HG02759 (cell line): ENCODE measurements around the gene EPAS1.

ENCODE experiments used
- ATAC-seq: cut with Tn5 transposase; IDR thresholded peaks from one replicate; pipeline ENCODE4 v1.9.1; 2021; ENCODE audit warnings: mild to moderate bottlenecking, moderate library complexity; ENCODE audit not compliant: unreplicated experiment

The EPAS1 gene

GRCh38 chr2:46296840-46297545 lies at the start of gene EPAS1:
EPAS1 (plus strand) TSS chr2:46297407; CDS start chr2:46297912, 505 bp downstream.
- peak; percentile 89 for ATAC-seq

DNA sequence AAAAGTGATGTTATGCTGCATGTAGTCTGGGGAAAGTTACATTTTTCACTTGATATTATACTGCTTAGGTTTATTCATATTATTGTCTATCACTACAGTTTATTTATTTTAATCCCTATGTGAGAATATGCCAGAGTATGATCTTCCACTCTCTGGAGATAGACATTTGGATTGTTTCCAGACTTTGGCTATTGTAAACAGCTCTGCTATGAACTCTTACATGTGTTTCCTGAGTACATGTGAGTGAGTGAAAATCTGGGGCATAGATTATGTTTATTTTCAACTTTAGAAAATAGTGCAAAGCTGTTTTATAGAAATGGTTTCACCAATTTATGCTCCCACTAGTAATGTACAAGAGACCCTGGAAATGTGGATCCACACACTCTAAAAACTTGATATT lies 49.0 kb upstream of the EPAS1 start:
- no peak for ATAC-seq

GRCh38 chr2:46249654-46250053 lies 47.6 kb upstream of the EPAS1 start:
- no peak for ATAC-seq

GRCh38 chr2:46252891-46253659 lies 44.1 kb upstream of the EPAS1 start:
- ATAC-seq = no peak

GRCh38 chr2:46254474-46254873 lies 42.7 kb upstream of the EPAS1 start:
- no peak for ATAC-seq

DNA sequence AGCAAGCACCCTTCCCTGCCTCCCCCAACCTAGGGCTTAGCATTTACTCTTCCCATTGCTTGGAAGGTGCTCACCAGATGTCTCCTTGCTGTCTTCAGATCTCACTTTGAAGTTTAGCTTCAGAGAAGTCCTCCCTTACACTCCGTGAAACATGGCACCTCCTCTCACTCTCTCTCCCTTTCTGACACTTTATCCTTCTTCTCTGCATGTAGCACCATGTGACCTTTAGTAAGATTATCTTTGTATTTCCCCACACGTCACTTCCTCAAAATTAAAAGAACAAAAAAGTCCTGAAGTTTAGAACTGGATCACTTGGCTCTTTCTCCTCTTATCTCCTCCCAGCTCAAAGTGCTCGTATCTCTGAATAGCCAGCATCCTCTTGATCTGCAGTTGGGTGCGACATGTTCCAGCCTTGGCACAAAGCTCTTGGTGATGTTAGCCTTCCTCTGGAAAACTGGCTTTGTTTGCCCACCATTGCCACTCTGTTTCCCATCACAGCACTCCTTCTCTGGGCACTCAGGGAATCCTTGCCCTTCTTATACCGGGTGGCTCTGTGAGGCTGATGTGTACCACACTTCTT lies 40.6 kb upstream of the EPAS1 start:
- no peak for ATAC-seq

GRCh38 chr2:46257476-46257875 lies 39.7 kb upstream of the EPAS1 start:
- ATAC-seq = no peak

DNA sequence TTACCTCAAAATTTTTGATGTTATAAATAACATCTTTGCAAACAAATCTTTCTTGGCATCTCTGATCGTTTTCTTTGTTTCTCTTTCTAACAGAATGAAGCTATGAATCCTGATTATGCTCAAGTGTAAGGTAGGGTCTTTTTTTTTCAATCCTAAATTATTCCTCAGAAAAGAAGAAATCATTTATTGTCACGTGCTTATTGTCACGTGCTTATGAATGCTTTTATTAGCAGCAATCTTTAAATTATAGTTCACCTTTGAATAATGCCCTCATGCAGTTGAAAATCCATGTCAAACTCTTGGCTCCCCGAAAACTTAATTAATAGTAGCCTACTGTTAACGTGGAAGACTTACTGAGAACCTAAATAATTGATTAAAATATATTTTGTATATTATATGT lies 39.2 kb upstream of the EPAS1 start:
- ATAC-seq = no peak

- ATAC-seq = no peak
These were observed 38.0 kb upstream of the EPAS1 start for GRCh38 chr2:46258937-46259776.

DNA sequence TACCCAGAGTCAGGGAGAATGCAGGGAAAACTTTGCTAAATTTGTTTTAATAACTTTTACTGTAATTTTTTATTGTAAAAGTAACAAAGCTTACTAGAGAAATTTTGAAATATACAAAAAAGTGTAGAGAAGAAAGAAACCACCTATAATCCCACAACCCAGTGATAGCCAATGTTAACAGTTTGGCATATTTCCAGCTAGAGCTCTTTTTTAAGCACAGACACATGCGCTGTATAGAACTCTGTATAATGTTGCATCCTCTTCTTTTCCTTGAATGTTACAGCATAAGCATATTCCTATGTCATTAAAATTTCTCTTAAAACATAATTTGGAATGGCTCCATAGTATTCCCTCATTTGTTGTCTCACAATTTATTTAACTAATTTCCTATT lies 37.4 kb upstream of the EPAS1 start:
- no peak for ATAC-seq

GRCh38 chr2:46260305-46260704 lies 36.9 kb upstream of the EPAS1 start:
- ATAC-seq = no peak

DNA sequence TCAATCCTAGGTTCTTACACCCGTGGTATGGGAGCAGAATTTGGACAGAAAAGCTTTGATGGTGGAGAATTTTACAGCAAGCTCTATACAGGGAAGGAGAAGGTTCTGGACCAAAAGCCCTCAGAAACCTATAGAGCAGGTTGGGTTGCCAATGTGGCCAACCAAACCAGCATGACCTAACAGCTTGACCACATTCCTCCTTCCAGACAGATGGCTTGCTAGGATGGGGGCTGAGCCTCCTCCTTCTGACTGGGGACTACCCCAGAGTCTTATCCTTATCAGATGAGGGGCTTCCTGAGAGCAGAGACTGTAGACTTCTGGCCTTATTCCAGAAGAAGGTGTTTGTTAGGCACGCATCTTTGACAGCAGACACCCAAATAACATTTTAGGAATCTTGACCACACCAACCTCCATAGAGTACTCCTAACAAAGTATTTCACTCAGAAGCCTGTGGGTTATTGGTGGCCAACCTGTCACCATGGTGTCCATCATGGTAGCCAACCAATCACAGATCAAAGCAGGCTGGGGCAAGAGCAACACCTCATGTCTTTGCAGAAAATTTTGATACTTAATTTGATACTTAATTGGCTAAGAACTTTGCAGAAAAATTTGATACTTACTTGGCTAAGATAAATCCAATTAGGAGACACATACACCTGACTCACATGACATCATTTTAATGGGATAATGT lies 34.8 kb upstream of the EPAS1 start:
- ATAC-seq = no peak

DNA sequence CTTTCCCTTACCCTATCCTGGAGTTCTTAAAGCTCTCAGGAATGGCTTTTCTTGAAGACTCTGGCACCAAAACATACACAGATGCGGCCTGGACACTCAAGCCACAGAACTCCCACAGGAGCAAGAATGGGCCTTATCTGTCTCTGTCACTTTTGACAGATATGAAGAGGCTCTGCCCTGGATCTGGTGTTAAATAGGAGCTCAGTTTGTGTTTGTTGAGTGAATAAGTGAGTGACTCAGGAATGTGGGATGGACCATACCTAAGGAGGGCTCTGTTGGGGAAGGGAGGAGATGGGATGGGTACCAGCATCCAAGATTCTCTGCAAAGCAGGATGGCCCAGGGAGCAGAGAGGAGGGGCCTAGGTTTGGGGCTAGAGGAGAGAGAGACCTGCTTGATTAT lies 33.9 kb upstream of the EPAS1 start:
- ATAC-seq = no peak

GRCh38 chr2:46264447-46264846 lies 32.8 kb upstream of the EPAS1 start:
- no peak for ATAC-seq

DNA sequence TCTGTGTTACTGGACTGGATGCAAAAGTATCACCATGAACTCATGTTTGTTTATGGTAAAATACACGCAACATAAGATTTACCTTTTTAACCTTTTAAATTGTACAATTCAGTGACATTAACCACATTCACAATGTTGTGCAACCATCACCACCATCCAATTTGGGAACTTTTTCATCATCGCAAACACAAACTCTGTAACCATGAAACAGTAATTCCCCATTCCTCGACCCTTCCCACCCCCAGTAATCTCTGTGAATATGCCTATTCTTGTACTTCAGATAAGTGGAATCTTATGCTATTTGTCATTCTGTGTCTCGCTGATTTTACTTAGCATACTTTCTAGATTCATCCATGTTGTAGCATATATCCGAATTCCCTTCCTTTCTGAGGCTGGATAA lies 31.1 kb upstream of the EPAS1 start:
- no peak for ATAC-seq

DNA sequence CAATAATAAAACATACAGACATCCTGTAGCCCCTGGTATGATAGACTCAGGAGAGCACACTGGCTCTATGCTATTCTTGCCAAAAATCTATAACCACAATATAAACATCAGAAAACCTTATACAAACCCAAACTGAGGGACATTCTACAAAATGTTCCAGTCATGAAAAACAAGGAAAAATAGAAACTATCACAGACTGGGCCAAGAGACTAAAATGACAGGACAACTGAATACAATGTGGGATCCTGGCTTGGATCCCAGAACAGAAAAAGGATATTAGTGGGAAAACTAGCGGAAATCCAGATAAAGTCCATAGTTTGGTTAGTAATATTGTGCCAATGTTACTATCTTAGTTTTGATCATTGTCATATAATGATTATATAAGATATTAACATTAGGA lies 29.6 kb upstream of the EPAS1 start:
- no peak for ATAC-seq

DNA sequence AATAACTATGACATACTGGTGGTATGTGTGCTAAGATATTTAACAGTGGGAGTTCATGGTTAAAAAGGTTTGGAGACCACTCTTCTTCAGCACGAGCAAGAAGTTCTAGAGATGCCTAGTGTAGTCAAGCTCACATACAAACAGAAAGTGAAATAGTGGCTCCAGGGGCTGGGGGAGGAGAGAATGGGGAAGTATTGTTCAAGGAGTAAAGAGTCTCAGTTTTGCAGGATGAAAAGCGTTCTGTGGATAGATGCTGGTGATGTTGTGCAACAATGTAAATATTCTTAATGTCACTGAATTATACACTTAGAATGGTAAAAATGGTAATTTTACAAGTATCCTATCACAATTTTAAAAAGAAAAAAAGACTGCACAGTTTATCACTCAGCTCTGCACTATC lies 29.0 kb upstream of the EPAS1 start:
- ATAC-seq = no peak

GRCh38 chr2:46269001-46269400 lies 28.2 kb upstream of the EPAS1 start:
- ATAC-seq = no peak

GRCh38 chr2:46269544-46270273 lies 27.5 kb upstream of the EPAS1 start:
- ATAC-seq = no peak

GRCh38 chr2:46270384-46270783 lies 26.8 kb upstream of the EPAS1 start:
- ATAC-seq = no peak
